Stromal cell of bone marrow (primary cell): Measurements from ENCODE around the gene LONP2.
"Not testable (repeated sequence)": the region's sequence is repeated elsewhere in the genome, so short reads cannot be mapped to it uniquely, and the experiment has no call there.

Source experiments
- DNase-seq: peaks from one replicate; pipeline ENCODE4 v3.0.0-alpha.2; 2012; ENCODE audit warnings: low read depth

The LONP2 gene

DNA sequence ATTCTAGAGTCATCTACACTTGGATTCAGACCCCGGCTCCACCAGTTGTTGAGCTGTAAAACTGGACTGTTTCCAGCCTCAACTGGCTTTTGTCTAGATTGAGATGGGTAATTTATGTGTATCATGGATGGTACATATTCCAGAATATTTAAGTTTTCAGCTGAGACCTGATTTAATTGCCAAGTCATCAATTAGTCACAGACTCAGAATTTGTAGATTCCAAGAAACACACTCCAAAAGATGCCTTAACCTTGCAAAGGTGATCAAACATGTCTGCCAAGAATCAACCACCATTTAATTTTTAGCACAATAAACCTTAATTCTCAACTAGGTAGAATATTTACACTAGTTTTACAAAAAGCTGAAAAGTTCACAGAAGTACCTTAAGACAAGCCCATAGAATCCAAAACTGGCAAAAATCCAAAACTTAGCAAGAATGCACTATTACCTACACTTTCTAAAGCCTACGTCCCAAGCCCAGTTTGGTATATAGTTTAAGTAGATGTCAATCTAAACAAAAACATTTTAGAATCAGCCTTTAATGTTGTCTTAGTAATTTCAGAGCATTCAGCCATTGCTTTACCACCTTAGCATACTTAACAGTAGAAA, 123.4 kb downstream of the LONP2 start:
- no peak for DNase-seq

- no peak for DNase-seq
Observed at GRCh38 chr16:48369765-48370164, 125.7 kb downstream of the LONP2 start.

GRCh38 chr16:48370229-48370628, 126.1 kb downstream of the LONP2 start:
- DNase-seq = no peak

GRCh38 chr16:48370668-48371392, 126.7 kb downstream of the LONP2 start:
- not testable (repeated sequence) for DNase-seq

DNA sequence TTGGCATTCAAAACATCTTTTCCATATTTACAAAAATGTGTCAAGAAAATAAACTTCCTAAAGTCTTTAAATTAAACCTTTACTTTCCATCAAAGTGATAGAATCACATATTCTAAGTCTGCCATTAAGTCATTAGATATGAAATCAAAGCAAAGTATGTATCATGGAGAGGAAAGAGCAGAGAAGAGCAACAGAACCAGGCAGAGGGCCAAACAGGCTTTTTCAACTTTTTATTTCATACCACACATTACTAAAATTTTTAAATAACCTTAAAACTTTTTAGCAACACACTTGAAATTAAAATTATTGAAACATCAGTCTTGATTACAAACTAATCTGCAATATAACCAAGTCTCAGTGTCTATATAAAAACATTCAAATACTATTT, 127.3 kb downstream of the LONP2 start:
- DNase-seq = no peak

DNA sequence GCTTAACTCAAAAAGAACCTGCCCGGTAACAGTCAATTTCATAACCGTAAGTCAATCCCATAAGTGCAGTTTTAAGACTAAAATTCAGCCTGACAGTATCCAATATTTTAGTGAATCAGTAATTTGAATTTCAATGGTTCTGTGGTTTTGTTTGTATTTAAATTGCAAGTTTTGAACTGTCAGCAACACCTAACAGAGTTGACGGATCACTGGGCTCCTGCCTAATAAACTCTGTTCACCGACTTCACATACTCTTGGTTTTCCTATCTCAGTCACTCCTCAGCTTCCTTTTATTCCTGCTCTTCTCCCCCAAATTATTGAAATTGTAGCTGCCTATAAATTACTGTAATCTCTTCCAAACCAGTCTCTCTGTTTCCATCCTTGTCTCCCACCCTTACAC, 128.6 kb downstream of the LONP2 start:
- DNase-seq = no peak

DNA sequence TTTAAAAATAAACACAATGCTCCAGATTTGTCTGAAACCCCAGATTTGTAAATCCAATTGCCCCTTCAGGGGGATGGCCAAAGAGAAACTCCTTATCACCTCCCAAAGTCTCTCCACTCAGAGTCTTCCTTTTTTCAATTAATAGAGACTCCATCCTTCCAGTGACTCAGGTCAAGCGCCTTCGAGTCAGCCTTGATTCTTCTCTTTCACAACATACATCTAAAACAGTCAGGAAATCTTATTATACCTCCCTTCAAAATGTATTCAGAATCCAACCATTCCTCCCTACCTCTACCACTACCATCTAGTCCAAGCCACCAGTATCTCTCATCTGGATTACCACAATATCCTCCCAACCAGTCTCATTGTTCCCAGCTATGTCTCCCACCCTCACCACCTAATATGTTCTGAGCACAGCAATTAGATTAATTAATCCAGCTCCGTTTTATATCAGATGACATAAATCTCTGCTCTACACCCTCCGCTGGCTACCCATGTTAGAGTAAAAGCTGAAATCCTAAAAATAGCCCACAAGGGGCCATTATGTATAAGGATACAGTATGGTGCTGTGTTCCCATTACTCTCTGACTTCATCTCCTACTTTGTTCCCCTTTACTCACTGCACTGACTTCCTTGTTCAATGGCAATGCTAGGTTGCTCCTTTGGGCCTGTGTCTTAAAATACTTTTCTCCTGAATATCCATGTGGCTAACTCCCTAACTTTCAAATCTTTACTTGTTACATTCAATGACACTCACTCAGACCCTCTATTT, 129.3 kb downstream of the LONP2 start:
- no peak for DNase-seq

- DNase-seq = no peak
Observed at GRCh38 chr16:48374255-48374654, 130.2 kb downstream of the LONP2 start.

GRCh38 chr16:48377301-48377700, 133.2 kb downstream of the LONP2 start:
- not testable (repeated sequence) for DNase-seq

DNA sequence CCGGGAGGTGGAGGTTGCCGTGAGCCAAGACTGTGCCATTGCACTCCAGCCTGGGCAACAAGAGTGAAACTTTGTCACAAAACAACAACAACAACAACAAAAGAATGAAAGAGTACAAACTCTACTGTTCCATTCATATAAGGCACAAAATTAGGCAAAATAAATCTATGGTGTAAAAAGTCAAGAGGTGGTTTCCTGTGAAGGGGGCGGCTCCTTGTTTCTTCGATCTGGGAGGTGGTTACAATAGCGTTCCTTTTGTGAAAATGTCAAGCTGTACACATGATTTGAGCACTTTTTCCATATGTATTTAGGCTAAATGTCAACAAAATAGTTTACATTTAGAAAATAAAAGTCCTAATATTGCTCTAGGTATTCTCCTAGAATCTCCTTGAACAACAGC, 134.2 kb downstream of the LONP2 start:
- DNase-seq = no peak

DNA sequence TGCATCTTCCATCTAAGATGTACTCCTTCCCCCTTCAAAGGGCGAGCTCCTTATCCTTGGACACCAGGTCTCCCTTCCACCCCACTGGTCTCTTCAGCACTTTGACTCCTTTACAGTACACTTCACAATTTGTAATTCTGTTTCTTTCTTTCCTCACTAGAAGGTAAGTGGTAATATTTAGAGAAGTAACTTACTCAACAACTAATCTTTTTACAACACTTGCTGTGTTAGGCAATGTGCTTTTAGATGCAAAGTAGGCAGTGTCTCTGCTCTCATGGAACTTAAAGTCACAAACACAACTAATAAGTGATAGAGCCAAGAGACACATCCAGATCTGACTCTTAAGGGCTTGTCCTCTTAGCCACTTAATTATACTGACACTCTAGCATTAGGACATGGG, 134.7 kb downstream of the LONP2 start:
- DNase-seq = no peak

GRCh38 chr16:48381201-48381600, 137.1 kb downstream of the LONP2 start:
- DNase-seq = no peak

DNA sequence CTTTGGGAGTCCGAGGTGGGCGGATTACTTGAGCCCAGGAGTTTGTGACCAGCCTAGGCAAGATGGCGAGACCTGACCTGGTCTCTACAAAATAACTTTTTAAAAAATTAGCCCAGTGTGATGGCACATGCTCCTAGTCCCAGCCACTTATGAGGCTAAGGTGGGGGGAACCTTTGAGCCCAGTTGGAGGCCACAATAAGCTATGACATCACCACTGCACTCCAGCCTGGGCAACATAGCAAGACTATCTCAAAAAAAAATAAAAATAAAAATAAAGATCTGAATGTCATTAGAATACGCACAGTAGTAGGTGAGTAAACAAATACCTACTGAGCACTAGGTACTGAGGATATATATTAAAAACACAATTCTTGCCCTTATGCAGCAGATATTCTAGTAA, 138.0 kb downstream of the LONP2 start:
- no peak for DNase-seq

GRCh38 chr16:48383009-48383876, 139.1 kb downstream of the LONP2 start:
- no peak for DNase-seq

DNA sequence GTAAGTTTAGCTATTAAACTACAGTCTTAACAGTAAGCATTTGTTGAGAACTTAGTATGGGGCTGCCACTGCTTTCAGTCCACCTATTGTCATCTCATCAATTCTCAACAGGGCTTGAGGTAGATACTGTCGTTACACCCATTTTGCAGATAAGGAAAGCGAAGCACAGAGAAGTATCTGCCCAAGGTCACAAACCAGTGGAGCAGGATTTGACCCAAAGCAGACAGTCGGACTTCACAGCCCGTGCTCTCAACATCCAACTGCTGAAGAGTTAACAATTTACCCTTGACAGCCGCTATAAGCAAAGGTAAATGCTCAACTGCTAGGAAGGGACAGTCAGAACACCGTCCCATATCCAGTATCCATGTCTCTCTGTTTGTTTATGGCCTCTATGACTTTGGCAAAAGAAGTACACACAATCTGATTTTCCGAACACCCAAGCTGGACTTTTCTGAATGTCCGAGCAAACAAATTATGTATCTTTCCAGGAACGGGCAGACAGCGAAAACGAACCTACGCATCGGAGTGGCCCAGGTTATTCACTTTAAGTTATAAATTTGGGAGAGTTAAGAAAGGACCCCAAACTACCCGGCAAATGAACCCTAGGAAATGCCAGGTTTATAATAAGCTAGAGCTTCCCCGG, 139.9 kb downstream of the LONP2 start:
- DNase-seq = no peak

DNA sequence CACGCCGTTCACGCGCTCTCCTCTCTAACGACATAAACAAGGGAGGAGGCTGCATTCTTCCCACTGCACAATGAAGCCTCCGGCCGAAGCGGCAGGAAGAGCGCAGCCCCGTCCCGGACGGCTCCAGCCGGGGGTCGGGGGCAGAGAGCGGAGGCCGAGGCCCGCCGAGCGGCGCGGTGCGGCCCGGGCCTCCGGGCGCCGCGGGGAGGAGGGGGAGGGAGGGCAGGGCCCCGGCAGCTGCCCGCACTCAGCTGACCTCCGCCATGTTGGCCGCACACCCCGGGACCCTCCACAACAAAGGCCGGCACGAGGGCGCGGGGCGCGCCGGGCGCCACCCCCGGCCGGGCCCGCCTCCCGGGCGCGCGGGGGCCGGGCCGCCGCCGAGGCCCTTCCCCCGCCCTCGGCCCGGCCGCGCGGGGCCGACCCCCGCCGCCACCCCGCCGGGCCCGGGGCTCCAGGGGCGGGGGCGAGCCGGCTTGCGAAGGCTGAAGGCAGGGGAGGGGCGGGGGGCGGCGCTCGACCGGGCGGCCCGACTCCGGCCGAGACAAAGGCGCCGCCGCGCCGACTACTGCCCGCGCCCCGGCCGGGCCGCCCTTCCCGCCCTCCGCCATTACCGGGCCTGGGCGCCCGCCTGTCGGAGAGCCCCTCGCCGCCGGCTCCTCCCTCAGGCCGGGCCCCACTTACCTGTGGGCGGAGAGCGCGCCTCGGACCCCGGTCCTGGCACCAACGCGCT, 140.6 kb downstream of the LONP2 start:
- DNase-seq = no peak

DNA sequence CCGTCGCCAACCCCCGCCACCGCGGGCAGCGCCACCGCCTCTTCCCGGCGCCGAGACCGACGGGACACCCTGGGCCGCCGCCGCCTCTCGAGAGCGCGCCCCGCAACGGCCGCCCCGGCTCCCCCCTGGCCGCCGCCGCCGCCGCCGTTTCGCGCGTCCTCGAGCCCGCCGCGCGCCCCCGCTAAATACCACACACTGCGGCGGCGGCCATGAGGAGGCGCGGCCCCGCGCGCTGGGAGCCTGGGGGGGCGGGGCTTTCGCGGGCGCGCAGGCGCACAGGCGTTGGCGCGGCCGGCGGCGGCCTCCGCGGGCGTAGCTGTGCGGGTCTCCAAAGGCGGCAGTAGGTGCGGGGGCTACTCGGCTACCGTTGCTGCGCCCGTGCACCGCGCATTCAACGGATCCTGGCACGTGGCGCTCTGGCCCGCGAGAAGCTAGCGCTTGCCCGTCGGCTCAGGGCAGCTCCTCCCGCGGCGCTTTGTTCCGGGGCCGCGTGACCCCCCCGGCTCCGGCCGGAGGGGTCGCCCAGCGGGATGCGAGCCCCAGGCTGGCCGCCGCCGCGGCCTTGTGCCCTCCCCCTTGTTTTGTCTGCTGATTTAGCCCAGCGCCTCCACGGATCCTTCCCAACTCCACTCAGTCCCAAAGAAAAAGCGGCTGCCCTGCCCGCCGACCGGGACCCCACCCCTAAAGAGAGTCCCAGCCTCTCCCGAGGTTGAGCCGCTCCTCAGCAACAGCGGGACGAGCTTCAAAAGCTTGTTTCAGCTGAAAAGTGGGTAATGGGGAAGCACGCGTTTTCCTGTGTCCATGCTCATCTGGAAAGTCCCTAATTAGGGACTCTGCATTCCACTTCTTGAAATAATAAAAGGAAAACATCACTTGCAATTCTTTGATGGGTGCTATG, 141.4 kb downstream of the LONP2 start, which contains the start of gene SIAH1:
Gene SIAH1, minus strand, starts transcription at position 161 of the 898 bp plus-strand sequence. CDS start 22,985 bp downstream, outside the sequence.
- DNase-seq = no peak

- DNase-seq = no peak
Observed at GRCh38 chr16:48386559-48387312, 142.6 kb downstream of the LONP2 start.

- DNase-seq = no peak
Observed at GRCh38 chr16:48392407-48392806, 148.3 kb downstream of the LONP2 start.
